HUES64 (cell line): Measurements from ENCODE around the gene MTA1.

ENCODE experiments used
- H3K27ac ChIP-seq: 2 replicates; pipeline ENCODE4 v1.7.0; 2013; ENCODE audit warnings: low read depth, low read length, inconsistent platforms
- H3K27me3 ChIP-seq: 2 replicates; pipeline ENCODE4 v1.6.1; 2013; ENCODE audit warnings: mild to moderate bottlenecking, low read length; ENCODE audit not compliant: insufficient read depth
- H3K36me3 ChIP-seq: 2 replicates; pipeline ENCODE4 v1.6.1; 2013; ENCODE audit warnings: mild to moderate bottlenecking, low read length; ENCODE audit not compliant: insufficient read depth
- H3K4me1 ChIP-seq: 2 replicates; pipeline ENCODE4 v1.6.1; 2013; ENCODE audit warnings: mild to moderate bottlenecking, low read length, moderate library complexity; ENCODE audit not compliant: insufficient read depth
- H3K4me3 ChIP-seq: 2 replicates; pipeline ENCODE4 v1.5.1; 2013; ENCODE audit warnings: mild to moderate bottlenecking, low read length, moderate library complexity
- H3K9ac ChIP-seq: 2 replicates; pipeline ENCODE4 v1.6.1; 2013; ENCODE audit warnings: mild to moderate bottlenecking, low read depth, low read length
- H3K9me3 ChIP-seq: 2 replicates; pipeline ENCODE4 v1.6.1; 2013; ENCODE audit warnings: low read depth, low read length; ENCODE audit not compliant: insufficient read depth
- WGBS: fragments of 150-250, 120-280 bp; methylation state at CpG from one replicate; pipeline ENCODE4 v1.1.7; 2013; ENCODE audit warnings: missing lambda C conversion rate; 5-methylcytosine and 5-hydroxymethylcytosine counted together

MTA1 gene

GRCh38 chr14:105395538-105395854, 24.1 kb upstream of the MTA1 start:
- peaks cover 5% of the 10 kb centered on the region; the same call in 1 of the 2 replicates for H3K27me3 ChIP-seq
- no peak overlapping the region for H3K27ac ChIP-seq
- H3K9me3 ChIP-seq, result peaks cover 17% of the 10 kb centered on the region
- H3K4me1 ChIP-seq, result no peaks in the 10 kb centered on the region
- peaks cover 12% of the 10 kb centered on the region for H3K36me3 ChIP-seq
- no peak overlapping the region for H3K4me3 ChIP-seq
- WGBS, result 95% methylated on average over 8 of the region's 8 CpGs
- no peak overlapping the region for H3K9ac ChIP-seq

GRCh38 chr14:105397350-105397931, 22.2 kb upstream of the MTA1 start:
- Histone ChIP-seq H3K4me1 (no peaks in the 10 kb centered on the region), H3K27me3 (peaks cover 5% of the 10 kb centered on the region), H3K27ac (no peak overlapping the region)

DNA sequence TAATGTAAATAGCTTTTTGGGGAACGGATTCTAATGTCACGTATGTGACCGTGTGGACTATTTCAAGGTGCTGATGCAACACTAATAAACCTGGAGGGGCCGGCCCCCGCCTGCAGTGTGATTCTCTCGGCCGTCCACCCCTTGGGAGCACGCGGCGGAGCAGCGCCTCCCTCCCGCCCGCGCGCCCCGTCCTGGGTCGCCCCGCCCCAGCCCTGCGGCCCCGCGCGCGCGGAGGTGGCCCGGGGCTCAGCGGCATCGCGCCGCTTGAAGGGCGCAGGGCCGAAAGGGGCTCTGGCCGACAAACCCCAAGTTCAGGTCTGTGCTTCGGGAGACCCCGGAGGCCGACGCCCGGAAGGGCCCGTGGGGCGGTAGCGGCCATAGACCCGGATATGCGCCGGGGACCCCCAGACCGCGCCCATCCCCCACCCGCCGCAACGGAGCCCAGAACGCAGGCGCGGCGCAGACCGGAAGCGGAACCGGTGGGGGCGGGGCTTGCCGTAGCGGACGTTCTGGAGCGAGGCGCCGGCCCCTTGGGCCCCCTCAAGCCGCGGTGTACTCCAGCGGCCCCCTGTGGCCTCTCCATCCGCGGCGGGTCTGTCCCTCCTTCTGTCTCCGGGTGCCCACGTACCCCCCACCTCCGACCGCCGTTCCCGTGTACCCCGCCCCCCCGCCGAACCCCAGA, 21.4 kb upstream of the MTA1 start, which contains the start of gene TEX22:
TSS of gene TEX22 (plus strand) at position 495 of the 682 bp plus-strand sequence. CDS start 803 bp downstream, outside the sequence.
- H3K4me1 ChIP-seq, result no peaks in the 10 kb centered on the region
- peak within 1 kb of the TSS; percentile 73 for H3K9ac ChIP-seq
- peaks cover 5% of the 10 kb centered on the region for H3K27me3 ChIP-seq
- 7% methylated on average over 77 of the region's 77 CpGs for WGBS
- peaks cover 38% of the 10 kb centered on the region for H3K9me3 ChIP-seq
- H3K4me3 ChIP-seq, result peak within 1 kb of the TSS; percentile 55
- H3K36me3 ChIP-seq, result peaks cover 20% of the 10 kb centered on the region
- peak within 1 kb of the TSS; percentile 81; the same call in 1 of the 2 replicates for H3K27ac ChIP-seq

More at GRCh38 chr14:105397350-105397931, 22.2 kb upstream of the MTA1 start:
- Histone ChIP-seq H3K9me3 (peaks cover 33% of the 10 kb centered on the region), H3K9ac (no peak overlapping the region), H3K4me3 (peak overlapping the region; percentile 55; the same call in 1 of the 2 replicates), H3K36me3 (peaks cover 20% of the 10 kb centered on the region)
- WGBS, result 90% methylated on average over 13 of the region's 13 CpGs

- peak overlapping the region; percentile 55; the same call in 1 of the 2 replicates for H3K27ac ChIP-seq
- 45% methylated on average over 41 of the region's 41 CpGs for WGBS
- H3K36me3 ChIP-seq, result peaks cover 20% of the 10 kb centered on the region
- H3K27me3 ChIP-seq, result peaks cover 5% of the 10 kb centered on the region
- no peaks in the 10 kb centered on the region for H3K4me1 ChIP-seq
- peaks cover 43% of the 10 kb centered on the region for H3K9me3 ChIP-seq
- H3K9ac ChIP-seq, result peak overlapping the region; percentile 62
- H3K4me3 ChIP-seq, result peak overlapping the region; percentile 55
Measured at GRCh38 chr14:105398726-105399465, 20.7 kb upstream of the MTA1 start.

- 90% methylated on average over 8 of the region's 8 CpGs for WGBS
- Histone ChIP-seq H3K27me3 (peaks cover 5% of the 10 kb centered on the region), H3K4me1 (no peaks in the 10 kb centered on the region), H3K4me3 (no peak overlapping the region; the same call in 1 of the 2 replicates), H3K36me3 (peaks cover 20% of the 10 kb centered on the region), H3K9me3 (peaks cover 45% of the 10 kb centered on the region), H3K27ac (no peak overlapping the region), H3K9ac (no peak overlapping the region)
Measured at GRCh38 chr14:105399466-105399775, 20.2 kb upstream of the MTA1 start.

DNA sequence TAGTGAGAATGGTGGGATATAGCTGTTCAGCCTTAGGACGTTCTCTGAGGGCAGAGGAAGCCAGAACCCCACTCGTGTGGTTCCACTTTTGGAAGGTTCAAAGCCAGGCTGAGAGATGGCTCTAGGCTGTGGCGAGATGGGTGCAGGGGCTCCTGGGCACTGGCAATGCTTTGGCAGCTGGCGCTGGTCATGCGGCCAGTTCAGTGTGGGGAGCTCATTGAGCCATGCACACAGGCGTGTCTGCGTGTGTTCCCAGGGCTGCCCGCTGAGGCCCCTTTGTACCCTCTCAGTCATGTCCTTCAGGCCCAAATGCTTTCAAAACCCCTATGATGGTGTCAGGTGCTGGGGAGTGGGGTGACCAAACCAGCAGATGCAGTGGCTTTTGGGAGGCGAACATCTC, 19.6 kb upstream of the MTA1 start:
- peaks cover 5% of the 10 kb centered on the region for H3K27me3 ChIP-seq
- no peak overlapping the region for H3K27ac ChIP-seq
- H3K9me3 ChIP-seq, result peaks cover 51% of the 10 kb centered on the region

GRCh38 chr14:105401699-105402098, 17.9 kb upstream of the MTA1 start:
- H3K9ac ChIP-seq, result no peak overlapping the region
- H3K27ac ChIP-seq, result no peak overlapping the region
- peaks cover 20% of the 10 kb centered on the region for H3K36me3 ChIP-seq
- WGBS, result 97% methylated on average over 9 of the region's 9 CpGs
- peaks cover 55% of the 10 kb centered on the region for H3K9me3 ChIP-seq
- peaks cover 4% of the 10 kb centered on the region for H3K27me3 ChIP-seq
- H3K4me3 ChIP-seq, result no peak overlapping the region
- no peaks in the 10 kb centered on the region for H3K4me1 ChIP-seq

More for the DNA sequence above, 19.6 kb upstream of the MTA1 start:
- WGBS, result 98% methylated on average over 9 of the region's 9 CpGs
- H3K9ac ChIP-seq, result no peak overlapping the region
- H3K4me3 ChIP-seq, result no peak overlapping the region
- no peaks in the 10 kb centered on the region for H3K4me1 ChIP-seq
- peaks cover 20% of the 10 kb centered on the region for H3K36me3 ChIP-seq

DNA sequence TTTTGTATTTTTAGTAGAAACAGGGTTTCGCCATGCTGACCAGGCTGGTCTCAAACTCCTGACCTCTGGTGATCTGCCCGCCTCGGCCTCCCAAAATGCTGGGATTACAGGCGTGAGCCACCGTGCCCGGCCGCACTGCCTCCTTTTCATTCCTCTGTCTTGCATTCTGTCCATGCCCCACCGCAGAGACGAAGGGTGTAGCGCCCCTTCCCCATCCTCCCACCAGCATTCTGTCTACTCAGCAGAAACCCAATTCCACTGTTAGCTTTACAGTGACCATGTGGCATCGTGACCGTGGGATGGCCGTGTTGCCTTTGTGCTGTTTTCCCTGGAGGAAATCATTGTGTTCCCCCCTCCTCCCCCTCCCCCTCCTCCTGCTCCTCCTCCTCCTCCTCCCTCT, 11.0 kb upstream of the MTA1 start:
- 84% methylated on average over 13 of the region's 13 CpGs for WGBS
- Histone ChIP-seq H3K9me3 (peaks cover 15% of the 10 kb centered on the region; the same call in 1 of the 2 replicates), H3K9ac (no peak overlapping the region), H3K36me3 (no peaks in the 10 kb centered on the region), H3K4me1 (0 out of 2 replicates have a peak, but pooled peaks cover 4% of the 10 kb centered on the region), H3K27ac (no peak overlapping the region), H3K27me3 (peaks cover 47% of the 10 kb centered on the region), H3K4me3 (no peak overlapping the region)

- peaks cover 55% of the 10 kb centered on the region for H3K27me3 ChIP-seq
Measured at GRCh38 chr14:105409364-105409763, 10.3 kb upstream of the MTA1 start.

GRCh38 chr14:105410642-105411016, 9.0 kb upstream of the MTA1 start:
- peak overlapping the region; percentile 37; the same call in 1 of the 2 replicates for H3K9ac ChIP-seq

More at GRCh38 chr14:105409364-105409763, 10.3 kb upstream of the MTA1 start:
- Histone ChIP-seq H3K27ac (no peak overlapping the region), H3K4me1 (0 out of 2 replicates have a peak, but pooled peaks cover 4% of the 10 kb centered on the region), H3K9ac (no peak overlapping the region), H3K9me3 (peaks cover 10% of the 10 kb centered on the region; the same call in 1 of the 2 replicates), H3K36me3 (no peaks in the 10 kb centered on the region), H3K4me3 (no peak overlapping the region)
- WGBS, result 92% methylated on average over 3 of the region's 3 CpGs

More at GRCh38 chr14:105410642-105411016, 9.0 kb upstream of the MTA1 start:
- 0 out of 2 replicates have a peak, but pooled peaks cover 4% of the 10 kb centered on the region for H3K4me1 ChIP-seq
- no peaks in the 10 kb centered on the region for H3K9me3 ChIP-seq
- no peak overlapping the region for H3K27ac ChIP-seq
- peaks cover 60% of the 10 kb centered on the region for H3K27me3 ChIP-seq
- H3K4me3 ChIP-seq, result peak overlapping the region; percentile 41
- no peaks in the 10 kb centered on the region for H3K36me3 ChIP-seq
- WGBS, result 56% methylated on average over 5 of the region's 5 CpGs
